GM19372 (cell line): ENCODE data around the gene CYTIP.

ENCODE experiments used
- ATAC-seq: cut with Tn5 transposase; IDR thresholded peaks from one replicate; pipeline ENCODE4 v1.9.1; 2021; ENCODE audit warnings: mild to moderate bottlenecking, low read depth, moderate library complexity; ENCODE audit not compliant: unreplicated experiment

CYTIP gene

DNA sequence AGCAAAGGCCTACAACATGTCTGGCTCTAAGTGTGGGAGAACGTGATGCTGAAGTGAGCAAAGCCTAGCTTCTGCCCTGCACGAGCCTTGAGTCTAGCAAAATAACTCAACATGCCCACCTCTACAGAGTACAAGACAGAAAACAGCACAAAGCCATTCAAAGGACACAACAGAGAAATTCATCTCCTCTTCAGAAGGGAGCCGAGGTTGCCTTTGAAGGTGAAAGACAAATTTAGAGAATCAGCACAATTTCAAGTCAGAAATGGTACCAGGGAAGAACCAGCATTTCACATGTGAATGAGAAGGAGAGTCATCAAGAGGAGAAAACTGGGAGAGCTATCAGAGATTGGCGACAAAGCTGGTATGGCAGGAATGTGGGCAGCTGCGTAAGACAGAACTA lies 21.7 kb upstream of the CYTIP start:
- ATAC-seq: no peak

- ATAC-seq: no peak
Measured at GRCh38 chr2:157463002-157463401, 19.1 kb upstream of the CYTIP start.

DNA sequence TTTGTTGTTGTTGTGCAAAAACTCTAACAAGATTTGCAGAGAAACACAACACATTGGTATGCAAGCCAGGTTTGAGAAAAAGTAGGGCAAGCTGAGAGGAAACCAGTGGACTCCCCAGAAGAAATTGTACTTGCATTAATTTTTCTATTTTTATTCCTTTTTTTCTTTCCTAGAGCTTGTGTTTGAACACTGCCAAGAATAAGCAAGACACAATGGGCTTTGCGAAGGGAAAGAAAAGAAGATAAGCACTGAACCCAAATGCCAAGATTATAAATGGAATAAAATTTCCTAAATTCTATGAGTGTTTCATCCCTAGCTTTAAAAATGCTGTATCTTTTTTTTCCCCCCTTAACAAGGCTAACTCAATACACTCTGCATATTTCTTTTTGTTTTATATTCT lies 17.0 kb upstream of the CYTIP start:
- ATAC-seq: no peak

DNA sequence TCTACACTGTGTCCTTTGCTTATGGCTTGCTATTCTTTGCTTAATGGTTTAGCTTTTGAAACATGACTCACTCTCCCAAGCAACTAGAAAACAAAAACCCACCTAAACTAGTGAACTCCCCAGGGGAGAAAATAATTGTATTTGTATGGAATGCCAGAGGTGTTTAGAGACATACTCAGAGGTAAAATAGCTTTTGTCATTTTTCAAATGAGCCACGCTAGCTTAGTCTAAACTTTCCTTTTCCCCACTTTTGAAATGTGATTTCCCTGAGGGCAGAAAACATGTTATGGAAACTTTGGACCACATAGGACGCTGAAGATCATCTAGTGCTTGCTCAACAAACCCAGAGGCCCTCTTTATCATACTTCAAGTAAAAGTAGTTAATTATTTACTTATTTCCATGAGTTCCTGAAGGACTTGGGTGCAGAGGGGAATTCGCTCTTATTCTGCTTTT lies 16.5 kb upstream of the CYTIP start:
- no peak for ATAC-seq

DNA sequence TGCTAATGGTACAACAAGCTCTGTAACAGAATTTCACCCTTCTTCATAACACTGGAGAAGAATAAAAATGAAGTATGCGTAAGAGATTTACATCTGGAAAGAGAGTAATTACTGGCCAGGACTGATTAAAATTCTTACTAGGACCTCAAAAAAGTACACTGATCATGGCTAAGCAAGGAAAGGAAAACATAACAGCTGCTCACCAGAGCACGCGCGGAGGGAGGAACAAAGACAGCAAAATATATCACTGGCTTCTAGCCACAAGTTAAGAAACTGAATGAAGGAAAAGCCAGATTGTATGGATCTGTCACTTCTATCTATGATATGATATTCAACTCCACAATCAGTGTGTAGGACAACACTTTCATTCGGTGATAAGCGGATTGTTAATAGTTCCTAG lies 15.6 kb upstream of the CYTIP start:
- no peak for ATAC-seq

GRCh38 chr2:157447741-157448140 lies 3.9 kb upstream of the CYTIP start:
- ATAC-seq: no peak

DNA sequence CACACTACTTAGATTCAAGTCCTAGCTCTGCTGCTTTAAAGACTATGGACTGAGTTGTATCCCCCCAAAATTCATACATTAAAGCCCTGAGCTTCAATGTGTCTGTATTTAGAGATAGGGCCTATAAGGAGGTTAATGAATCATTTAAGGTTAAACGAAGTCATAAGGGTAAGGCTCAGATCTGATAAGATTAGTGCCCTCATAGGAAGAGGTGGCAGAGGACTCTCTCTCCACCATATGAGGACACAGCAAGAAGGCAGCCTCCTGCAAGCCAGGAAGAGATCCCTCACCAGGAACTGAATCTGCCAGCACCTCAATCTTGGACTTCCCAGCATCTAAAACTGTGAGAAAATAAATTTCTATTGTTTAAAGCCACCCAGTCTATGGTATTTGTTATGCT lies 3.1 kb upstream of the CYTIP start:
- ATAC-seq: no peak

DNA sequence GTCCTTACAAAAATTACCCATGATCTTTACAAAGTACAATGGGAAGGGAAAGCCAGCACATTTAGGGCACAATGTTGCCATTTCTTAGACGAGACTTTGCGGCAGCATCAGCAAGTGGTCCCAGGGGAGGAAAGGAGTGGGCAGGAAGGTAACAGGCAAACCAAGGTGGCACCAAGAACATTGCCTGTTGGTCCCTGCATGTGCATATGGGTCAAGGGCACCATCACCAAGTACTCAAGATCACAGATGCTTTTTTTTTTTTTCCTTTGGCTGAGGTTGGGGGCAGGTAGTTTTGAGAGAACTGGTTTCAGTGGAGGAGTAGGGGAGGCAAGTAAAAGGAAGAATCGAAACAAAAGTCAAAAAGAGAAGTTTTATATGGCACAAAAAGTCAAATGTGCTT lies 752 bp upstream of the CYTIP start:
- no peak for ATAC-seq

DNA sequence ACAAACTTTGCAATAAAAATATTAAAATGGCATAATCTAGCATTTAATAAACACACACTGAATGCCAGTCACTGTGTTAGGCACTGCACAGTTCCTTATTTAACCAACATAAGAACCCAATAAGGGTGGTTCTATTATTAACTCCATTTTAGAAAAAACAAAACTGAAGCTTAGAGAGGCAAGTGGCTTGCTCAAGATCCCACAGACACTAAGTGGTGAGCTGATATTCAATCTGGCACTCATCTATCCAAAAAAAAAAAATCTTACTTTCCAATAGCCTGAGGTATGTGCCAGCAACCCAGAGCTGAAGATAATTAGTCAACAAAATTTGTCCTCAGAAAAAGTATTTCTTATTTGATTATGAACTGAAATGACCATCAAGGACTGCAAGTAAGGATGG lies 799 bp downstream of the CYTIP start:
- no peak for ATAC-seq

DNA sequence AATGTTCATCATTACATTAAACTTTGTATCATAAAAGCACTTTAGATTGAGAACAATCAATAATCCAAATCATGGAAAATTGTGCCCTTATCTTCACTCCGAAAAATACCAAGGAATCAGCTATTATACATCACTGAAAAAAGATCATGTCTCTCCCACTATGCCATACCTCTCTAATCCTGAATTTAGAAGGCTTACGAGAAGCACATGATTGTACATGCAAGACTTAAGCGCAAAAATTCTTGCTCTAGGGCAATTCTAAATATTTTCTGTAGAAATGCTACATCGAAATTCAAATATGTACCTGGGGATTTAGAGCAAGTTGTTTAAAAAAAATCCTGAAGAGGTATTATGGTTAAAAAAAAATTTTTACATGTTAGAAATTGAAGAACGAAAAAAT lies 1.3 kb downstream of the CYTIP start:
- ATAC-seq: no peak

DNA sequence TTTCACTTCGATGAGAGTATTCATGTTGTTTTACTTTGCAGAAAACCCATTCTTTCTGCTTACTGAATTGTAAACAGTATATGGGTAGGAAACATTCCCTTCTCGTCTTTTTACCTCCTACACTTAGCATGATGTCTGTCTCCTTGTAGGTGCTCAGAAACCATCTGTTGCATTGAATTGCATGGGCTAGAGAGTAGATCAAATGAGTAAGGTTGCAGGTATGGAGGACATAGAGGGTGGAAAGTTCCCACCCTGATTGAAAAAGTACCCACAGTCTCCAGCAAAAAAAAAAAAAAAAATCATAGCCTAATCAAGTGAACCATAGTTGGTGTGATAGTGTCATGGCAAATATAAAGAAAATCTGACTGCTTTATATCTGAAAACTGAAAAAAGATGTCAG lies 1.7 kb downstream of the CYTIP start:
- ATAC-seq: no peak

- peak; percentile 46 for ATAC-seq
Measured at GRCh38 chr2:157441072-157441454, 2.8 kb downstream of the CYTIP start.

- no peak for ATAC-seq
Measured at GRCh38 chr2:157440404-157441071, 3.4 kb downstream of the CYTIP start.

- peak; percentile 28 for ATAC-seq
Measured at GRCh38 chr2:157439824-157440186, 4.1 kb downstream of the CYTIP start.

DNA sequence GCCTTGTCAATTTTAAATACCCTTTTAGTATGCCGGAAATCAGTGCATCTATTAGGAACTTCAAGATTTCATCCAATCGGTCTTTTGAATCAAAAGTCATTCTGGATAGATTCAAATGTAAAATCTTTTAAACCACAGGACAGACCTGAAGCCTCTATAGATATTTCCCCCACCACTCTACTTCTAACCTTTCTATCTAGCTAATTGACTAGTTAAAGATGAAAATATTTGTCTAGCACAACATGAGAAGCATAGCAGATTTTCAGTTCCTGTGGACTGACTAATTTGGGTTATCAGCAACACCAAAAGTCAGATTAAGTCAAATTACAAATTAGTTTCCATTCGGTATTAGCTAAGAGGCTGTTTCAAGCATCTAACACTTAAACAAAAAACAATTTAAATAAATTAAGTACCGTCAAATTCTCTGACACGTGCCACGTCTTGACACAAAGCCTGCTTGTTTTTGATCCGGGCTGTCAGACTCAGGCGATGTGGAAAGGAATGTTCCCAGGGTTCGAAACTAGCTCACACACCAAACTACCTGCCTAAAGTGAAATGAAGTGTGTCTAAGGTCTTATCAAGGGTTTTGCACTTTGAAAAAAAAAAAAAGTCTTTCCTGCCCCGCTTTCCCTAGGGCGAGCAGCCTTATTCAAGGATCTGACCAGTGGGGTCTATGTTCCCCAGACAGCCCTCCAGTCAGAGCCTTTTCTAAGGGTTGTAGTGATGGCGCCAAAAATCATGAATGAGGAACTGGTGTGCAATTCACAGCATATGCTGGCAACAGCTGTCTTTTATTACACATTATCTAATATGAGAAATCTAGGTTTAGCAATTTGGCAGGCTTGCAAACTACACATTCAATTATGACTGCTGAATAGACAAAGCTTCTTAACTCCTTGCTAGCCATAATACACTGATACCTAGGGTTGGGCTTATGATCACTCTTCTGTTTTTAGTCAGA lies 4.7 kb downstream of the CYTIP start:
- peak; percentile 9 for ATAC-seq

- no peak for ATAC-seq
Measured at GRCh38 chr2:157433394-157433793, 10.5 kb downstream of the CYTIP start.

DNA sequence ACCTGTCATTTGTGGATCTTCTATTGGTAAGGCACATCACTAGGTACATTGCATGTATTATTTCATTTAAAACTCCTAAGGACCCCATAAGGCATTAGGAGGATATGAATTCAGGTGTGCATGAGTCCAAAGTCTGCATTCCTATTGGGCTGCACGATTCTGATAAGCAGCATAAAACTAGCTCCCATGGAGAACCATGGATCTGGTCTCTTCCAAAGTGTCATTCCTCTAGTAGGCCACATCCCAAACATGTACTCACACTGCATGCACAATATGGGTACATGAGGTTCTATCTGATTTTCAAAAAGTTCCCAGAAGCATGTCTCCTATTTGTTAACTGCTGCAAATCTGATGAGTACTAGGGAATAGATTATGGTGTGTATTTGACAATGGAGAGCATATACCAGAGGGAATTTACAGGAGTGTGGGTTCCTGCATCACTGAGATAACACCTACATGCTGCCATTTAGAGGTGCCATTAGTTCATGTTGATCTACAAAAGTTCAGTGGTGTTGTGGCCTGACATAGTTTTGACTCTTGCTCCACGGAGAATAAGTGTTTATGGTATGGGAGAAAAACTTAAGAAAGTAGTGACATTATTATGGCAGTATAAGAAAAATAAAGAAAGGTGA lies 11.3 kb downstream of the CYTIP start:
- no peak for ATAC-seq

DNA sequence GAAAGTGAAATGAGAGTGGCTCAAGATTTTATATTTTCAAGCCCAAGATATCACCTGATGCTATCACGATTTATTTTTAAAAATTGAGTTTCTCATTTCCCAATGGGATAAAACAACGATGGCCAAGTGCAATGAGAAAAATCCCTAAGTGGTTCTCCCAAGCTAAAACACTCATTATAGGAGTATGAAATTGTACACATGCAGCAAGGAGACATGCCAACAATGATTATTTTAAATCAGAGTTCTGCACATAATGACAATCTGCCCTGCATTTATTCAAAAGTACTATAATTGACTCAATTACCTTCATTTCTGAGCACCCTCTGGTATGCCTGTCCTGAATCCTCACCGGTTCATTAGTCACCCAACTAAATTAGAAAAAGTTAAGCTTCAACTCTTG lies 12.7 kb downstream of the CYTIP start:
- no peak for ATAC-seq

DNA sequence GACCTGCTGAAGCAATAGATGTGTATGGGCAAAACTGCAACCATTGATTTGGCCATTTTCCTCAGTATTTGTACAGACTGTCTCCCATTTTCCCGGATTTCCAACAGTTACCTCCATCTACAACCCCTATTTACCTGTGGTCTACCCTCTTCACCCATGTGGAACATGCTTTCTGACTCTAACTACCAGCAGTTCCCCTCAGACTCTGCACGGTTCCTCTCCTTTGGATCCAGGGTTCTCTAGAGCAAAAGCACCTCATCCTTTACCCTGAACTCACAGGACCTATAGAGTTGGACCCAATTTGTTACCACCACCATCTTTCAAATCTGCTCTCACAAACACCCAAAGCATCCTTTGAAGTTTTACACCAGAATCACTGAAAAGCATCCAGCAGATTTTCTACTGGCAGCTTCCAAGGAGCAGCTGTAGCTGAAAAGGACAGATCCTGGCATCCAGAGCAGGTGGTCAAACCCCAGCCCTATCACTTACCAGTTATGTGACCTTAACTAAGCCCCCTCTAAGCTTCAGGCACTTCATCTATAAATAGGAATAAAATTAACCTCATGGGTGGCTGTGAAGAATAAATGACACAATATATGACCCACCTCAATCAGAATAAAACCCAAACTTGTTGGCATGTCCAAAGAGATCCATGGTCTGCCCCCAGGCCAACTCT lies 15.3 kb downstream of the CYTIP start:
- no peak for ATAC-seq

DNA sequence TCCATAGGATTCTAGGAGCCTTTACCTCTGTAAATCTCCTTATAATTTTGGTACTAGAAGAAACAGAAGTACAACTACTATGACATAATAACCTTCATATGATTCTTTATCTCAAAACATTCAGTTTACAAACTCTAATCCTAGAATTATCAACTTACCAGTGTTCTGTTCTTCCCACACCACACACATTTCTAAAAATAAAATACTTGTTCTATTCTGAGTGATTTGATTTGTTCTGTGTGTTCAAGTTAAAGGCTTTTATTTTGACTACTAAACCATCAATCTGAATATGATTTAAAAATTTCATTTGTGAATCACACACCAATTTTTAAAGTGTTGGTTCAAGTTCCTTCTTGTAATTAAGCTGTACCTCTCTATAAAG lies 16.0 kb downstream of the CYTIP start:
- no peak for ATAC-seq
